Endothelial cell of umbilical vein (primary cell): ENCODE data around the gene KRTAP10-9. TPM values are rescaled to one million over a fixed set of nuclear protein-coding genes. Genes with fewer than 3 reads are reported as not detected.

Source experiments
- BruUV-seq: library from RNA; stranded (reverse); fragments of 400-500 nt; replicated peaks from 2 replicates; lab custom pipeline; 2021; lab: Mats Ljungman, UMichigan
- CTCF ChIA-PET: fragments of 300-600, 350-600 bp; sonication (Branson Sonifier 250); formaldehyde crosslinking; loops from one replicate; lab custom pipeline; 2021; ENCODE audit warnings: antibody characterized with exemption, inconsistent platforms; lab: Charles Lee
- POLR2A ChIA-PET: fragments of 300-600, 350-600 bp; sonication (Branson Sonifier 250); formaldehyde crosslinking; loops from one replicate; lab custom pipeline; 2021; ENCODE audit warnings: antibody characterized with exemption, inconsistent platforms; lab: Charles Lee
- DNase-seq: peaks from one replicate; pipeline ENCODE4 v3.0.0-alpha.2; 2011; ENCODE audit warnings: low read depth, low spot score
- FAIRE-seq: peaks from 2 replicates; lab custom pipeline; 2011; peaks lifted over from hg19 to GRCh38; lab: Jason Lieb, UNC
- H2AFZ ChIP-seq: 2 replicates; pipeline ENCODE4 v1.6.0; 2012; ENCODE audit warnings: low read depth, low read length, control low read depth, inconsistent platforms
- H3K27ac ChIP-seq: 2 replicates; pipeline ENCODE4 v1.5.1; 2011; ENCODE audit warnings: low read depth, mild to moderate bottlenecking, control low read depth, low read length, moderate library complexity; ENCODE audit not compliant: insufficient read depth
- H3K27me3 ChIP-seq, 2 experiments: 2 replicates each; pipeline versions ENCODE4 v1.6.0 to v1.6.1; 2011; ENCODE audit warnings: low read length in 2 of 2, mixed read lengths in 1 of 2; ENCODE audit not compliant: control insufficient read depth in 2 of 2, insufficient read depth in 2 of 2
- H3K36me3 ChIP-seq, 2 experiments: 2 replicates in 1 of 2; 3 replicates in 1 of 2; pipeline ENCODE4 v1.5.1; 2011; ENCODE audit warnings: low read length in 2 of 2, mild to moderate bottlenecking in 1 of 2, moderate library complexity in 1 of 2; ENCODE audit not compliant: control insufficient read depth in 2 of 2, insufficient read depth in 2 of 2; ENCODE audit errors: extremely low read depth in 1 of 2
- H3K4me1 ChIP-seq: 3 replicates; pipeline ENCODE4 v1.5.1; 2011; ENCODE audit warnings: mild to moderate bottlenecking, low read length; ENCODE audit not compliant: control insufficient read depth, insufficient read depth; ENCODE audit errors: extremely low read depth
- H3K4me2 ChIP-seq: 2 replicates; pipeline ENCODE4 v1.6.1; 2011; ENCODE audit warnings: low read length, control low read depth, mixed read lengths; ENCODE audit not compliant: insufficient read depth
- H3K4me3 ChIP-seq, 3 experiments: fragments of 200-600 bp in 1 of 3; sonication (generic), shearing (Covaris generic) in 1 of 3; replicated peaks in 1 of 3; 2 replicates each; pipeline ENCODE4 v1.5.1; 2011 to 2016; ENCODE audit warnings: control low read depth in 3 of 3, low read length in 3 of 3, mild to moderate bottlenecking in 2 of 3, inconsistent platforms in 1 of 3, low read depth in 1 of 3, moderate library complexity in 1 of 3; ENCODE audit not compliant: insufficient read depth in 1 of 3
- H3K79me2 ChIP-seq: 2 replicates; pipeline ENCODE4 v1.6.0; 2012; ENCODE audit warnings: low read length, inconsistent platforms; ENCODE audit not compliant: control insufficient read depth, insufficient read depth
- H3K9ac ChIP-seq: replicated peaks from 2 replicates; pipeline ENCODE3; 2011; ENCODE audit warnings: low read length, control low read depth; ENCODE audit not compliant: insufficient read depth; ENCODE audit errors: extremely low read depth
- H3K9me1 ChIP-seq: replicated peaks from 3 replicates; pipeline ENCODE4 v1.6.0; 2011; ENCODE audit warnings: mild to moderate bottlenecking, low read length; ENCODE audit not compliant: control insufficient read depth, insufficient read depth; ENCODE audit errors: extremely low read depth
- H3K9me3 ChIP-seq: replicated peaks from 2 replicates; pipeline ENCODE4 v1.5.1; 2012; ENCODE audit warnings: low read length, inconsistent platforms; ENCODE audit not compliant: control insufficient read depth, insufficient read depth
- H4K20me1 ChIP-seq: replicated peaks from 2 replicates; pipeline ENCODE3; 2011; ENCODE audit warnings: mild to moderate bottlenecking, low read length; ENCODE audit not compliant: control insufficient read depth, insufficient read depth; ENCODE audit errors: extremely low read depth
- CTCF ChIP-seq, 2 donors: IDR thresholded peaks; 1 replicate in 1 of 2; 2 replicates in 1 of 2; pipeline ENCODE4 v1.5.1; 2011; ENCODE audit warnings: low read length in 2 of 2, mild to moderate bottlenecking in 2 of 2, moderate library complexity in 2 of 2, control low read depth in 1 of 2, inconsistent platforms in 1 of 2, low read depth in 1 of 2; ENCODE audit not compliant: insufficient read depth in 1 of 2; ENCODE audit errors: extremely low read depth in 1 of 2
- EZH2 ChIP-seq: IDR thresholded peaks from 2 replicates; pipeline ENCODE4 v1.6.1; 2012; ENCODE audit warnings: borderline replicate concordance, low read depth, mild to moderate bottlenecking, moderate library complexity, low read length, inconsistent platforms; ENCODE audit not compliant: severe bottlenecking
- FOS ChIP-seq: IDR thresholded peaks from 2 replicates; pipeline ENCODE4 v1.6.1; 2011; ENCODE audit warnings: mild to moderate bottlenecking, low read length, moderate library complexity, borderline replicate concordance; ENCODE audit not compliant: insufficient read depth
- GATA2 ChIP-seq: IDR thresholded peaks from 2 replicates; pipeline ENCODE4 v1.7.0; 2011; ENCODE audit warnings: low read depth, mild to moderate bottlenecking, moderate library complexity, mixed read lengths, low read length; ENCODE audit not compliant: insufficient read length, insufficient read depth
- JUN ChIP-seq: IDR thresholded peaks from 2 replicates; pipeline ENCODE4 v1.6.1; 2011; ENCODE audit warnings: borderline replicate concordance, low read depth; ENCODE audit not compliant: insufficient read length, insufficient read depth
- MAX ChIP-seq: IDR thresholded peaks from 2 replicates; pipeline ENCODE4 v1.6.1; 2011; ENCODE audit not compliant: insufficient read depth, insufficient read length
- MYC ChIP-seq: IDR thresholded peaks from one replicate; pipeline ENCODE4 v1.6.1; 2011; ENCODE audit warnings: mild to moderate bottlenecking, low read depth, low read length
- POLR2A ChIP-seq: IDR thresholded peaks from 2 replicates; pipeline ENCODE4 v1.6.1; 2012; ENCODE audit warnings: low read depth, mild to moderate bottlenecking, control low read depth, low read length
- POLR2AphosphoS5 ChIP-seq: IDR thresholded peaks from 2 replicates; pipeline ENCODE4 v1.6.1; 2012; ENCODE audit warnings: low read depth, mild to moderate bottlenecking, control low read depth, low read length, moderate library complexity; ENCODE audit not compliant: insufficient read depth
- dilution Hi-C: fragments of 300-500 bp; cut with MboI; formaldehyde crosslinking; loops from one replicate; pipeline ENCODE4 v1.15.0; 2019; ENCODE audit warnings: low sequenced_read_pairs; ENCODE audit not compliant: extremely low pct_ligation_motif_present
- intact Hi-C: fragments of 100-400 bp; cut with micrococcal nuclease; formaldehyde crosslinking; loops from one replicate; pipeline ENCODE4 v1.10.0; 2022
- polyA plus RNA-seq, 4 experiments: library from polyadenylated mRNA; depleted of rRNA in 3 of 4; stranded (reverse) in 3 of 4; unstranded in 1 of 4; fragments of >200 nt; gene quantifications; 2 replicates each; pipeline versions ENCODE4 v1.2.1 to v1.2.3, GENCODE V29; 2011 to 2012; ENCODE audit warnings: missing spikeins in 1 of 4
- total RNA-seq: library from RNA; stranded (reverse); gene quantifications from 2 replicates; pipeline ENCODE4 v1.2.3, GENCODE V29; 2021

Gene KRTAP10-9
- total and polyA plus RNA-seq, 2 donors (not counting 3 experiments of a cell fraction or from before 2014, with no cell fraction given): not detected

GRCh38 chr21:44653656-44654575 lies 27.0 kb downstream of the KRTAP10-9 start:
- no peaks in the 10 kb centered on the region for H3K36me3 ChIP-seq
- no peak overlapping the region for H2AFZ ChIP-seq
- DNase-seq (no peak), FAIRE-seq (no peak)
- H3K4me3 ChIP-seq: no peak overlapping the region
- no peak overlapping the region for H3K27ac ChIP-seq
- POLR2A ChIA-PET: interaction anchor here (1.1 kb wide), 1 partner anchor 32 kb away, joined by 3 read pairs; no protein-coding TSS in a partner anchor
- no peaks in the 10 kb centered on the region for H3K9me3 ChIP-seq
- CTCF ChIA-PET: interaction anchor here (1.0 kb wide), 1 partner anchor 23 kb away, joined by 3 read pairs; no protein-coding TSS in a partner anchor
- no peak overlapping the region for H3K4me2 ChIP-seq
- no TSS peak for BruUV-seq
- intact Hi-C loops (no loop called here), dilution Hi-C loops (no loop called here)
- H3K79me2 ChIP-seq: no peaks in the 10 kb centered on the region
- TF ChIP-seq POLR2AphosphoS5 (no peak), JUN (no peak), MAX (no peak), EZH2 (no peak), POLR2A (no peak), MYC (no peak), GATA2 (no peak), FOS (no peak), CTCF (IDR thresholded peaks at IDR 0.05; ENCODE audit: extremely low read depth in 1 of 2, insufficient read depth in 1 of 2, low read depth in 1 of 2, low read length in 2 of 2) (no peak)
- H3K27me3 ChIP-seq: no peaks in the 10 kb centered on the region
- H3K9me1 ChIP-seq: no peaks in the 10 kb centered on the region
- no peaks in the 10 kb centered on the region for H4K20me1 ChIP-seq
- H3K9ac ChIP-seq: no peak overlapping the region
- H3K4me1 ChIP-seq: no peaks in the 10 kb centered on the region
